HG03469 (cell line): ENCODE measurements around the gene VPS26C.

Experiments
- ATAC-seq: cut with Tn5 transposase; IDR thresholded peaks from one replicate; pipeline ENCODE4 v1.9.1; 2021; ENCODE audit warnings: mild to moderate bottlenecking, moderate library complexity, moderate number of reproducible peaks; ENCODE audit not compliant: unreplicated experiment

Gene VPS26C

GRCh38 chr21:37266515-37267221 is 466 bp downstream of the VPS26C start:
- ATAC-seq: peak; percentile 3

- ATAC-seq: no peak
These were observed 2.3 kb downstream of the VPS26C start for GRCh38 chr21:37264808-37265207.

GRCh38 chr21:37263827-37264600 is 3.1 kb downstream of the VPS26C start:
- no peak for ATAC-seq

- no peak for ATAC-seq
These were observed 7.7 kb downstream of the VPS26C start for GRCh38 chr21:37259426-37259825.

- ATAC-seq: peak; percentile 56
These were observed 8.9 kb downstream of the VPS26C start for GRCh38 chr21:37257967-37258877.

GRCh38 chr21:37257511-37257966 is 9.6 kb downstream of the VPS26C start:
- peak; percentile 24 for ATAC-seq

- ATAC-seq: no peak
These were observed 13.1 kb downstream of the VPS26C start for GRCh38 chr21:37253991-37254390.

- ATAC-seq: no peak
These were observed 15.9 kb downstream of the VPS26C start for GRCh38 chr21:37251294-37251634.

- no peak for ATAC-seq
These were observed 17.8 kb downstream of the VPS26C start for GRCh38 chr21:37249112-37249904.

GRCh38 chr21:37248298-37248697 is 18.8 kb downstream of the VPS26C start:
- ATAC-seq: no peak

- ATAC-seq: no peak
These were observed 22.0 kb downstream of the VPS26C start for GRCh38 chr21:37245151-37245550.

- ATAC-seq: no peak
These were observed 22.5 kb downstream of the VPS26C start for GRCh38 chr21:37244501-37245095.

GRCh38 chr21:37243961-37244360 is 23.2 kb downstream of the VPS26C start:
- no peak for ATAC-seq

- ATAC-seq: no peak
These were observed 25.7 kb downstream of the VPS26C start for GRCh38 chr21:37241426-37241825.

GRCh38 chr21:37240978-37241377 is 26.2 kb downstream of the VPS26C start:
- ATAC-seq: no peak

GRCh38 chr21:37237764-37238163 is 29.4 kb downstream of the VPS26C start:
- ATAC-seq: no peak

GRCh38 chr21:37237346-37237745 is 29.8 kb downstream of the VPS26C start:
- no peak for ATAC-seq

GRCh38 chr21:37233551-37234146 is 33.5 kb downstream of the VPS26C start:
- ATAC-seq: no peak

- no peak for ATAC-seq
These were observed 34.7 kb downstream of the VPS26C start for GRCh38 chr21:37232274-37233018.
